ENCODE data around the gene PCDHGA11.

- no peak for TF ChIP-seq GATA3 (IDR thresholded peaks at IDR 0.05; ENCODE audit: low read depth, low read length)
- TF ChIP-seq GATA2 (IDR thresholded peaks at IDR 0.05; ENCODE audit: low read depth, low read length) = no peak
These were observed 28.2 kb upstream of the PCDHGA11 start, which contains the start of gene PCDHGA8 for GRCh38 chr5:141392429-141393198.
